Measurements from ENCODE around the gene BDKRB1. TPM values are rescaled to one million over a fixed set of nuclear protein-coding genes. Genes with fewer than 3 reads are reported as not detected.
"Not testable (repeated sequence)": the region's sequence is repeated elsewhere in the genome, so short reads cannot be mapped to it uniquely, and the experiment has no call there.

Gene BDKRB1
- total RNA-seq, 2 experiments from 2014 or later = not detected

DNA sequence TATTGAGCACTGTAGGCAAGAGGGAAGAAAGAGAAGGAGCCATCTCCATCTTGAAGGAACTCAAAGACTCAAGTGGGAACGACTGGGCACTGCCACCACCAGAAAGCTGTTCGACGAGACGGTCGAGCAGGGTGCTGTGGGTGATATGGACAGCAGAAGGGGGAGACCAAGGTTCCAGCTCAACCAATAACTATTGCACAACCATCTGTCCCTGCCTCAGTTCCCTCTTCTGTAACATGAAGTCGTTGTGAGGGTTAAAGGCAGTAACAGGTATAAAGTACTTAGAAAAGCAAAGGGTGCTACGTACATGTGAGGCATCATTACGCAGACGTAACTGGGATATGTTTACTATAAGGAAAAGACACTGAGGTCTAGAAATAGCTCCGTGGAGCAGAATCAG is 13.9 kb upstream of the BDKRB1 start:
- H3K4me3 Mint-ChIP-seq = no peak overlapping the region
- peaks cover 5% of the 10 kb centered on the region for H3K27me3 Mint-ChIP-seq
- no peak for DNase-seq
- no peak overlapping the region for H3K27ac Mint-ChIP-seq
- no peaks in the 10 kb centered on the region for H3K4me1 Mint-ChIP-seq
- no peak for ATAC-seq
- CTCF ChIA-PET = no interaction called here
- no peaks in the 10 kb centered on the region for H3K36me3 Mint-ChIP-seq
- no peaks in the 10 kb centered on the region for H3K9me3 Mint-ChIP-seq (ENCODE audit: low read depth)

DNA sequence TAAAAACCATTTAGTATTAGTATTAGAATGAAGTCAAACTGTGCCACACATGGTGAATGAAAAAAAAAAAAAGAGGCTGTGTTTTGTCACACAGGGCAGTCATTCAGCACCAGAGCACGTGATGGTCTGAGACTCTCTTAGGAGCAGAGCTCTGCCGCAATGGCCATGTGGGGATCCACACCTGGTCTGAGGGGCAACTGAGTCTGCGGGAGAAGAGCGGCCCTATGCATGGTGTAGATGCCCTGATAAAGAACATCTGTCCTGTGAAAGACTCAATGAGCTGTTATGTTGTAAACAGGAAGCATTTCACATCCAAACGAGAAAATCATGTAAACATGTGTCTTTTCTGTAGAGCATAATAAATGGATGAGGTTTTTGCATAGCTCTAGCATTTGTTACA is 12.2 kb upstream of the BDKRB1 start:
- no peak for ATAC-seq
- H3K9me3 Mint-ChIP-seq (ENCODE audit: low read depth) = no peaks in the 10 kb centered on the region
- CTCF ChIA-PET = interaction anchor here (1.1 kb wide), 2 partner anchors 94 to 366 kb away, joined by 3 read pairs; no protein-coding TSS in a partner anchor
- no peak overlapping the region for H3K27ac Mint-ChIP-seq
- no peak overlapping the region for H3K4me3 Mint-ChIP-seq
- H3K36me3 Mint-ChIP-seq = no peaks in the 10 kb centered on the region
- peaks cover 5% of the 10 kb centered on the region for H3K27me3 Mint-ChIP-seq
- DNase-seq = no peak
- no peaks in the 10 kb centered on the region for H3K4me1 Mint-ChIP-seq

DNA sequence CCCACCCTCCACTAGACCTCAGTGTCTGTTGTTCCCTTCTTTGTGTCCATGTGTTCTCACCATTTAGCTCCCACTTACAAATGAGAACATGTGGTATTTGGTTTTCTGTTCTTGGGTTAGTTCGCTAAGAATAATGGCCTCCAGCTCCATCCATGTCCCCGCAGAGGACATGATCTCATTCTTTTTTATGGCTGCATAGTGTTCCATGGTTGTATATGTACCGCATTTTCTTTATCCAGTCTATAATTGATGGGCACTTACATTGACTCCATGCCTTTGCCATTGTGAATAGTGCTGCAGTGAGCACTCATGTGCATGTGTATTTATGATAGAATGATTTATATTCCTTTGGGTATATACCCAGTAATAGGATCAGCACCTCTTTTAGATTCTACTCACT is 10.9 kb upstream of the BDKRB1 start:
- ATAC-seq; H3K27me3 Mint-ChIP-seq; H3K4me1 Mint-ChIP-seq; H3K4me3 Mint-ChIP-seq; H3K27ac Mint-ChIP-seq; H3K9me3 Mint-ChIP-seq (ENCODE audit: low read depth); DNase-seq; H3K36me3 Mint-ChIP-seq; CTCF ChIA-PET: not testable (repeated sequence)

DNA sequence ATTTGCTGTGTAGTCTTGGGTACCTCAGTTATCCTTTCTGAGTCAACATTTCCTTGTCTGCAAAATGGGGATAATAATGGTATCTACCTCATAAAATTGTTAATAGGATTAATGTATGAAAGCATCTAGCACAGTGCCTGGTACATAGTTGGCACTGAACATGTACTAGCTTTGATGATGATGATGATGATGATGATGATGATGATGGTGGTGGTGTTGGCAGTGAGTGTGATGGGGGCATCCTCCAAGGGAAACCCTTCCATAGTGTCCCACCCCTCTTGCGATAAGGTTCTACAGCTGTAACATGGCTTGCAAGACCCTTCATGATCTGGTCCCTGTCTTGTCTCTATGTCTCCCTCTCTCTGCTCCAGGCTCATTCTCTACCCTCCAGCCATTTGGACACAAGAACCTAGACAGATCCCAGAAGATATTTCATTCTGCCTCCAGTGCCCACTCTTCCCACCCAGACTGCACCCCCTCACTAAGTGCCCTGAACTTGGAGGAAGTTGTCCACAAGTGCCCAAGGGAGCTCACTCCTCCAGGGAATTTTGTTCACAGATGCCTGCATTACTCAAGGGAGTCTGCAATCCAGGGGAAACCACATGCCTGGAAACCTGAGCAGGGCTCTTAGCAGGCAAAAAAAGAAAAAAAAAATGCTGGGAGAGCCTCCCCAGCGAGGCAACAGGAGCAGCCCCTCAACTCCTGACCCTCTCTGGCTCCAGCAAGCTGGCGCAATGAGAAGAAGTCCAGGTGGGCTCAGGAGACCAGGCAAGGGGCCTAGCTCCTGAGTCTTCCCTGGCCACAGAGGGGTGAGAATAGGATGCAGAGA is 10.1 kb upstream of the BDKRB1 start:
- CTCF ChIA-PET = no interaction called here
- no peaks in the 10 kb centered on the region for H3K36me3 Mint-ChIP-seq
- peaks cover 5% of the 10 kb centered on the region for H3K27me3 Mint-ChIP-seq
- no peaks in the 10 kb centered on the region for H3K4me1 Mint-ChIP-seq
- DNase-seq (no peak), ATAC-seq (no peak)
- no peak overlapping the region for H3K27ac Mint-ChIP-seq
- no peak overlapping the region for H3K4me3 Mint-ChIP-seq
- H3K9me3 Mint-ChIP-seq (ENCODE audit: low read depth) = no peaks in the 10 kb centered on the region

DNA sequence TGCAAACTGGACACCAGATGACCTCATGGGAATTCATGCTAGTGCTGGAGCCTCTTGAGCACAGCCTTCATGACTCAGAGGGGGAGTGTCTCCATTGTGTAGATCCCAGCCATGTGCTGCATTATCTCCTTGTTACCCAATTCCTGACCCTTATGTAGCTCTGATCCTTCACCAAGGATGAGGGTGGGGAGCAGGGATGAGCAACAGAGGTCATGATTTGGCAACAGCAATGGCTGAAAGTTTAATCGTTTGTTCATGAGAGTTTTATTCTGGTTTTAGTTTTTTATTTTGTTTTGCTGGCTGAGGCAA is 9.5 kb upstream of the BDKRB1 start:
- Mint-ChIP-seq H3K36me3 (no peaks in the 10 kb centered on the region), H3K4me1 (no peaks in the 10 kb centered on the region), H3K27me3 (peaks cover 7% of the 10 kb centered on the region), H3K4me3 (no peak overlapping the region), H3K27ac (no peak overlapping the region), H3K9me3 (ENCODE audit: low read depth) (no peaks in the 10 kb centered on the region)
- CTCF ChIA-PET = no interaction called here
- no peak for DNase-seq
- ATAC-seq = no peak

DNA sequence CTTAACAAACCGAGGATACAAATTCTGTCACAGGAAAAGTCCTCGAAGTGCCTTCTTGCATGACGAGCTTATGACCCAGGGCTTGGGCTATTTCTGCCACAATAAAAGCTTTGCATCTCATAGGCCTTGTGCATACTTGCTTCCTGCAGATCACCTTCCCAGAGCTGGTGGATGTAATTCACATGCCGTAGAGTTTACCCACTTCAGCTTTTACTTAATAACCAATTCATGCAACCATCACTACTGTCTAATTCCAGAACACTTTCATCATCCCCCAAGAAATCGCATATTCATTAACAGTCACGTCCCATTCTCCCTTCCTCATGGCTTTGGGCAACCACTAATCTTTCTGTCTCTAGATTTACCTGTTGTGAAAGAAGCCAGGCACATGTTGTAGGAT is 9.0 kb upstream of the BDKRB1 start:
- H3K36me3 Mint-ChIP-seq = no peaks in the 10 kb centered on the region
- no peak for ATAC-seq
- H3K27ac Mint-ChIP-seq = no peak overlapping the region
- peaks cover 8% of the 10 kb centered on the region for H3K27me3 Mint-ChIP-seq
- no peaks in the 10 kb centered on the region for H3K9me3 Mint-ChIP-seq (ENCODE audit: low read depth)
- CTCF ChIA-PET = no interaction called here
- DNase-seq = no peak
- H3K4me3 Mint-ChIP-seq = no peak overlapping the region
- H3K4me1 Mint-ChIP-seq = no peaks in the 10 kb centered on the region

DNA sequence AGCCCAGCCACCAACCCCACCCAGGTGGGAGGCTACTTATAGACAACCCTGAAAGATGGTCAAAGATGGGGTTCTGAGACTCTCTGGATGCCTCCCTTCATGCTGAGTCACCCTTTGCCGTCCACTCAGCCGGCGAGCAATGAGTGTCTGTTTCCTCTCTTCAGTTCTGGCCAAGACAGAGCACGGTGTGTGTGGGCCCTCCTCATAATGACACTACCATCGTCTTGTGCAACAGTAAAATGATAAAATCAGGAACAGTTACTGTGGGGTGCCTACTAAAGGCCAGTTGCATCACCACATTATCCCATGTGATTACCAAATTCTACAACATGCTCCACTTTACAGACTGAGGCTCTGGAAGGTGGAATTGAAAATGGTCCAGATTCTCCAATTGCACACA is 7.0 kb upstream of the BDKRB1 start:
- no peak overlapping the region for H3K4me3 Mint-ChIP-seq

DNA sequence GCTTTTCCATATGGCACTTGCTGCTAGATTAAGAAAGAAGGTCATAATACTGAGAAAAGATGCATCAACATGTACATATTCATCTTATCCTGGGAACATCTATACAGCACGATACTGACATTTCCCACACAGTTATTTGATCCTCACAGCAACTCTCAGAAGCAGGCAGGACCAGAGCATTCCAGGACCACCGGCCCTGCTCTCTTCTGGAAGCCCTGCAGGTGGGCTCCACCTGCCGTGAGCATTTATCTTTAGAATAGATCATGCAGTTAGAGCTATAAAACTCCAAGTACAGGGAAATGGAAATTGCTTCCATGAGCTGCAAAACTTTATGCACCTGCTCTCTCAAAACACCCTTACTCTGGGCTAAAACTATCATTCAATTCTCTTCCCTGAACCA is 5.5 kb upstream of the BDKRB1 start:
- no peak for DNase-seq
- Mint-ChIP-seq H3K9me3 (ENCODE audit: low read depth) (no peaks in the 10 kb centered on the region), H3K4me1 (no peaks in the 10 kb centered on the region), H3K36me3 (no peaks in the 10 kb centered on the region), H3K27me3 (peaks cover 13% of the 10 kb centered on the region), H3K27ac (no peak overlapping the region), H3K4me3 (no peak overlapping the region)
- CTCF ChIA-PET = no interaction called here
- ATAC-seq = no peak

More for the DNA sequence above, 7.0 kb upstream of the BDKRB1 start:
- Mint-ChIP-seq H3K27ac (no peak overlapping the region), H3K4me1 (no peaks in the 10 kb centered on the region), H3K36me3 (no peaks in the 10 kb centered on the region), H3K27me3 (peaks cover 10% of the 10 kb centered on the region), H3K9me3 (ENCODE audit: low read depth) (no peaks in the 10 kb centered on the region)
- DNase-seq = no peak
- ATAC-seq = no peak
- CTCF ChIA-PET = interaction anchor here (0.7 kb wide), 1 partner anchor 13 kb away, joined by 3 read pairs; no protein-coding TSS in a partner anchor

DNA sequence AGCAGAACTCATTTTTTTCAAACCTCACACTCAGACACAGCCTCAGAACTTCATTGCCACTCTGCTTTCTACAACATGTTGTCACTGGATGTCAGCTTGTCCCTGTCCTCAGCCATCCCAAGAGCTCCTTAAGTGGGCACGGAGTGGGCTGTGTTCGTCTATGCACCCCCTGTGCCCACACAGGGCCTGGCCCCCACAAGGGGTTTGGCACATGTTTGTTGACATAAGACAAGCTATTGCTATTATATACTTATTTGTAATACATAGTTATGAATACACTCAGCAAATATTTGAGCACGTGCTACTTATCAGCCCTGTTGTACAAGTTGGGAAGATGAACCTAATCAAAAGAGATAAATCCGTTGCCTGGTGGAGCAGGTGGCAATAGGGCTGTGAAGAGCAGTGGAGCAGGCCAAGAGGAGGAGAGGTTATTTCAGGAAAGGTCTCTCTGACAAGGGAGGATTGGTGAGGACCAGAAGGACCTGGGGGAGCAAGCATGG is 4.3 kb upstream of the BDKRB1 start:
- Mint-ChIP-seq H3K27me3 (peaks cover 25% of the 10 kb centered on the region), H3K4me1 (no peaks in the 10 kb centered on the region), H3K36me3 (no peaks in the 10 kb centered on the region), H3K9me3 (ENCODE audit: low read depth) (no peaks in the 10 kb centered on the region), H3K4me3 (no peak overlapping the region), H3K27ac (no peak overlapping the region)
- ATAC-seq (no peak), DNase-seq (no peak)
- CTCF ChIA-PET = no interaction called here

DNA sequence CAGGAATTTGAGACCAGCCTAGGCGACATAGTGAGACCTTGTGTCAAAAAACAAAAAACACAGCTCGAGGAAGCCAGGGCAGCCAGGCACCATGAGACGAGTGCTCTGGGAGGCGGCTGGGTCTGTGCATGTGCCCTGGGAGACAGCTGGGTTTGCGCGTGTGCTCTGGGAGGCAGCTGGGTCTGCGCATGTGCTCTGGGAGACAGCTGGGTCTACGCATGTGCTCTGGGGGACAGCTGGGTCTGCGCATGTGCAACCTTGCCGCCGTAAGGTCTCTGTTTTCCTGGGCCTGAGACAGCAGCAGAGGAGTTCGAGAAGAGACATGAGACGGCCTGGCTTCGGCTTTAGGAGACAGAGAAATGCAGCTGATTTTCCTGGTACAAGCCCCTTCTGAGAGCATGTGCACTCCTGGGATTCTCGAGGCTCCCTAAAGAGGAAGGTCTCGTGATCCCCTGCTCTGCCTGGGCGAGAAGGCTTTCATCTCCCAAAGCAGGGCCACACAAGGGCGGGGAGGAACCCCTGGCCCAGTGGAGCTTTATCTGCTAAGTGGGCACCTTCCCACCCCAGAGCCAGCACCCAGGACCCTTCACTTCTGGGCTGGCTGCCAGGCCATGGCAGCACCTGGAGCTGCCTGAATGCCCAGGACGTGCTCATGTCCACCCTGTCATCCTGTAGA is 3.5 kb upstream of the BDKRB1 start:
- H3K4me3 Mint-ChIP-seq = no peak overlapping the region
- CTCF ChIA-PET = no interaction called here
- H3K4me1 Mint-ChIP-seq = no peaks in the 10 kb centered on the region
- H3K27ac Mint-ChIP-seq = no peak overlapping the region
- peaks cover 30% of the 10 kb centered on the region for H3K27me3 Mint-ChIP-seq
- no peak for ATAC-seq
- no peaks in the 10 kb centered on the region for H3K36me3 Mint-ChIP-seq
- no peak for DNase-seq
- no peaks in the 10 kb centered on the region for H3K9me3 Mint-ChIP-seq (ENCODE audit: low read depth)

DNA sequence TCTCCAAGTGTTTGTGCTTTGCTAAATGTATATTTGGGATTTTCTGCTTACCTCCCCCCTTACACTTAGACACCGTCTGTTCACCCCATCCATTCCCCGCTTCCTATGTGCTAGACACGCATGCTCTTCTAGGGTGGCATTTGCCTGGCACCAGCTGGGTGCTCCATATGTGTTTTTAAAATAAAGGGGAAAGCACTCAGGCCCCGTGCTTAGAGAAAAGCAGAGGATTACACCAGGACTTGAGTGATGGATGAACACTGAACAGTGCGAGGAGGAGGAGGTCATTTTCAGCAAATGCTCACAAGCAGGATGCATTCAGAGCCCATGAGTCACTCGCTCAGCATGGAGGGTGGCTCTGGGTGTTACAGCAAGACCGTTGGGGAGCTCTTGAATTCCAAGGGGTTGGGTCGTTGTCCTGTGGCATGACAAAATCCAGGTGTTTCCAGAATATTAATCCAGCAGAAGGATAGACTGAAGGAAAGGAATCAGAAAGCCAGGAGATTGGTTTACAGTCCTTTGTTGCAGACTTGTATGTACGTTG is 2.9 kb upstream of the BDKRB1 start:
- Mint-ChIP-seq H3K9me3 (ENCODE audit: low read depth) (no peaks in the 10 kb centered on the region), H3K36me3 (no peaks in the 10 kb centered on the region), H3K27me3 (peaks cover 31% of the 10 kb centered on the region), H3K27ac (no peak overlapping the region), H3K4me1 (no peaks in the 10 kb centered on the region), H3K4me3 (no peak overlapping the region)
- DNase-seq (no peak), ATAC-seq (no peak)
- CTCF ChIA-PET = no interaction called here

DNA sequence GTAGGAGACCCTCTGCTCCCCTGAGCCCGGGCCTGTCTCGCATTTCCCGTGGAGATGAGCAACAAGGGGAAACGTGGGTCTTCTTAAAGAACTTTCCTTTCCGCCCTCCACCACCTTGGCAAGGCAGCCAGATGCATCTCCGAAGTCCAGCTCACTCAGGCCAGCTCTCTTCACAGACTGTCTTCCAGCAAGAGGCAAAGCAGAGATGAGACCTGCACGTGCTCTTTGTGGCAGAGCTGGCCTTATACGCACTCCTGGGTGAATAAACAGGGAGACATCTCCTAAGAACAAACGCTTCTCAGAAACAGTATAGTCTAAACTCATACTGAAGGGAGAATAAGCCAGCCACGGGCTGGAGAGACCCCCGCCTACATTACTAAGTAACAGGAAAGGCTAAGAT is 1.3 kb upstream of the BDKRB1 start:
- no peaks in the 10 kb centered on the region for H3K4me1 Mint-ChIP-seq
- peaks cover 40% of the 10 kb centered on the region for H3K27me3 Mint-ChIP-seq
- ATAC-seq (no peak), DNase-seq (no peak)
- H3K9me3 Mint-ChIP-seq (ENCODE audit: low read depth) = no peaks in the 10 kb centered on the region
- no peak overlapping the region for H3K27ac Mint-ChIP-seq
- no peaks in the 10 kb centered on the region for H3K36me3 Mint-ChIP-seq
- no peak overlapping the region for H3K4me3 Mint-ChIP-seq
- CTCF ChIA-PET = no interaction called here

DNA sequence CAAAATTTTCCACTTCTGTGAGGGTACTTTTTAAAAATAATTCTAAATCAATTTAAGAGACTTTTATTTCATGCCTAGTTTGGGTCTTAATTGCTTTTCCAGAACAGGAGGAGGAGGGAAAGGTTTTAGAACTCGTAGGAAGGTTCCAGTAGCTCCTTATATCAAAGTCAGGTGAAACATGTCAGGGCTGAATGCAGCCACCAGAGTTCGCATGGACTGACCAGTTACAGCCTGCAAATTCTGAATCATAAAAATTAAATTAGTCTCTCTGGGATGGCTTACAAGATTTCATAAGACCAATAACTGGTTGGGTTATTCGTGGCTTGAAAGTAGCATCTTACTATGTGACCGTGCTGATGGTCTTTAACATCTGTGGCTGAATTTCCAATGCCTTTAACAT is 397 bp downstream of the BDKRB1 start:
- CTCF ChIA-PET = no interaction called here
- no peaks in the 10 kb centered on the region for H3K36me3 Mint-ChIP-seq
- H3K9me3 Mint-ChIP-seq (ENCODE audit: low read depth) = no peaks in the 10 kb centered on the region
- peaks cover 53% of the 10 kb centered on the region for H3K27me3 Mint-ChIP-seq
- no peak for ATAC-seq
- H3K4me1 Mint-ChIP-seq = no peaks in the 10 kb centered on the region
- H3K27ac Mint-ChIP-seq = no peak overlapping the region
- H3K4me3 Mint-ChIP-seq = no peak overlapping the region
- DNase-seq = no peak

DNA sequence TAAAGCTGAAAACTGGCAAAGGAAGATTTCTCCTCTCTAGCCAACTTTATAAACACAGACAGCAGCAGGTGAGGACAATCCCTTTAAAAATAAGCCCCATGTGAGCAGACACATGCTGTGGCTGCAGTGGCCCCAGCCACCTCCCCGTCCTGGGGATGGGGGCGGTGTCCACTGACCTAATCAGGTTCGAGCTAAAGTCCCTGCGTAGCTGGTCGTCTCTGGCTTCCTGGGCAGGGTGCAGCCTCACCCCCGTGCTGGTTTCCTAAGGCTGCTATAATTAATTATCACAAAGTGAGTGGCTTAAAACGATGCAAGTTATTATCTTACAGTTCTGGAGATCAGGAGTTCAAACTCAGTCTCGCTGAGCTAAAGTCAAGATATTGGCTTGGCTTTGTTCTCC is 1.0 kb downstream of the BDKRB1 start:
- CTCF ChIA-PET = no interaction called here
- no peak overlapping the region for H3K27ac Mint-ChIP-seq
- H3K9me3 Mint-ChIP-seq (ENCODE audit: low read depth) = no peaks in the 10 kb centered on the region
- no peak overlapping the region for H3K4me3 Mint-ChIP-seq
- ATAC-seq (no peak), DNase-seq (no peak)
- peaks cover 52% of the 10 kb centered on the region for H3K27me3 Mint-ChIP-seq
- no peaks in the 10 kb centered on the region for H3K4me1 Mint-ChIP-seq
- H3K36me3 Mint-ChIP-seq = no peaks in the 10 kb centered on the region
